ENCODE measurements around the gene SPPL3.

GRCh38 chr12:120936197-120936596, 32.0 kb upstream of the SPPL3 start:
- TF ChIP-seq POLR2AphosphoS5 (IDR thresholded peaks at IDR 0.05; ENCODE audit: low read depth, low read length): no peak
- no peak for TF ChIP-seq SIN3A (IDR thresholded peaks at IDR 0.05; ENCODE audit: borderline replicate concordance, insufficient read depth, low read length)
- no peak for TF ChIP-seq TAF1 (IDR thresholded peaks at IDR 0.05; ENCODE audit: borderline replicate concordance, insufficient read depth, low read length)
- no peak for TF ChIP-seq REST (IDR thresholded peaks at IDR 0.05; ENCODE audit: insufficient read depth in 1 of 2, low read depth in 2 of 2, low read length in 2 of 2)

Data from PFSK-1 (cell line).